GM19372 (cell line): ENCODE data around the gene ALKBH4.
"Not testable (repeated sequence)": the region's sequence is repeated elsewhere in the genome, so short reads cannot be mapped to it uniquely, and the experiment has no call there.

Experiments
- ATAC-seq: cut with Tn5 transposase; IDR thresholded peaks from one replicate; pipeline ENCODE4 v1.9.1; 2021; ENCODE audit warnings: mild to moderate bottlenecking, low read depth, moderate library complexity; ENCODE audit not compliant: unreplicated experiment

ALKBH4 gene

GRCh38 chr7:102478314-102479208, 13.9 kb upstream of the ALKBH4 start, which contains the start of gene POLR2J:
POLR2J (minus strand) TSS chr7:102478922; CDS start chr7:102478860, 62 bp downstream.
- peak; percentile 93 for ATAC-seq

GRCh38 chr7:102474736-102475435, 10.2 kb upstream of the ALKBH4 start:
- ATAC-seq: not testable (repeated sequence)

- ATAC-seq: not testable (repeated sequence)
Measured at GRCh38 chr7:102474116-102474515, 9.5 kb upstream of the ALKBH4 start.

- no peak for ATAC-seq
Measured at GRCh38 chr7:102473271-102473991, 8.8 kb upstream of the ALKBH4 start.

GRCh38 chr7:102472126-102473041, 7.7 kb upstream of the ALKBH4 start:
- ATAC-seq: no peak

GRCh38 chr7:102471791-102472125, 7.1 kb upstream of the ALKBH4 start:
- ATAC-seq: no peak

GRCh38 chr7:102469972-102470825, 5.5 kb upstream of the ALKBH4 start:
- ATAC-seq: no peak

- ATAC-seq: no peak
Measured at GRCh38 chr7:102469351-102469971, 4.8 kb upstream of the ALKBH4 start.

- no peak for ATAC-seq
Measured at GRCh38 chr7:102468478-102469350, 4.1 kb upstream of the ALKBH4 start.

- ATAC-seq: no peak
Measured at GRCh38 chr7:102467581-102468477, 3.2 kb upstream of the ALKBH4 start.

- no peak for ATAC-seq
Measured at GRCh38 chr7:102466097-102466496, 1.4 kb upstream of the ALKBH4 start.

- ATAC-seq: no peak
Measured at GRCh38 chr7:102463841-102464576, 654 bp downstream of the ALKBH4 start.

- no peak for ATAC-seq
Measured at GRCh38 chr7:102460467-102460866, 4.2 kb downstream of the ALKBH4 start.

GRCh38 chr7:102459221-102459844, 5.3 kb downstream of the ALKBH4 start:
- ATAC-seq: no peak

- no peak for ATAC-seq
Measured at GRCh38 chr7:102457352-102457924, 7.2 kb downstream of the ALKBH4 start.
